CD4-positive, alpha-beta T cell treated with Interleukin-17A for 1 hour (primary cell): Measurements from ENCODE around the gene GNA12.
"Not testable (repeated sequence)": the region's sequence is repeated elsewhere in the genome, so short reads cannot be mapped to it uniquely, and the experiment has no call there.

Experiments
- DNase-seq: peaks from one replicate; pipeline ENCODE4 v3.0.0-alpha.2; 2020

The GNA12 gene

GRCh38 chr7:2725178-2726105, 118.7 kb downstream of the GNA12 start:
- no peak for DNase-seq

- no peak for DNase-seq
Observed at GRCh38 chr7:2724453-2725177, 119.5 kb downstream of the GNA12 start.

- DNase-seq, result not testable (repeated sequence)
Observed at GRCh38 chr7:2724036-2724435, 120.1 kb downstream of the GNA12 start.

GRCh38 chr7:2723138-2723850, 120.8 kb downstream of the GNA12 start:
- DNase-seq, result no peak

GRCh38 chr7:2722591-2722990, 121.5 kb downstream of the GNA12 start:
- DNase-seq, result no peak

GRCh38 chr7:2721842-2722241, 122.3 kb downstream of the GNA12 start:
- no peak for DNase-seq

GRCh38 chr7:2720024-2720423, 124.1 kb downstream of the GNA12 start:
- no peak for DNase-seq

- peak; percentile 66 for DNase-seq
Observed at GRCh38 chr7:2719007-2719406, 125.1 kb downstream of the GNA12 start.

GRCh38 chr7:2718296-2718965, 125.7 kb downstream of the GNA12 start:
- DNase-seq, result no peak

- peak; percentile 26 for DNase-seq
Observed at GRCh38 chr7:2717293-2718261, 126.5 kb downstream of the GNA12 start.

- no peak for DNase-seq
Observed at GRCh38 chr7:2716906-2717292, 127.2 kb downstream of the GNA12 start.

- DNase-seq, result no peak
Observed at GRCh38 chr7:2716488-2716887, 127.6 kb downstream of the GNA12 start.

- DNase-seq, result peak; percentile 54
Observed at GRCh38 chr7:2715341-2716231, 128.5 kb downstream of the GNA12 start.

GRCh38 chr7:2714636-2715035, 129.5 kb downstream of the GNA12 start:
- no peak for DNase-seq

- DNase-seq, result no peak
Observed at GRCh38 chr7:2713978-2714377, 130.1 kb downstream of the GNA12 start.

- no peak for DNase-seq
Observed at GRCh38 chr7:2713370-2713769, 130.7 kb downstream of the GNA12 start.

- no peak for DNase-seq
Observed at GRCh38 chr7:2711895-2712675, 132.0 kb downstream of the GNA12 start.

GRCh38 chr7:2710901-2711551, 133.1 kb downstream of the GNA12 start:
- peak; percentile 66 for DNase-seq

GRCh38 chr7:2710286-2710655, 133.8 kb downstream of the GNA12 start:
- peak; percentile 72 for DNase-seq
